ENCODE measurements around the gene CNTNAP2. TPM values are rescaled to one million over a fixed set of nuclear protein-coding genes. Genes with fewer than 3 reads are reported as not detected.

Gene CNTNAP2
- total RNA-seq, 1 donor from 2014 or later: 4.2 TPM

GRCh38 chr7:147145194-147145593 is 1028.6 kb downstream of the CNTNAP2 start:
- Mint-ChIP-seq H3K27ac (no peak overlapping the region), H3K4me3 (no peak overlapping the region), H3K36me3 (no peaks in the 10 kb centered on the region), H3K27me3 (ENCODE audit: low read depth) (peaks cover 10% of the 10 kb centered on the region), H3K4me1 (no peaks in the 10 kb centered on the region), H3K9me3 (peaks cover 8% of the 10 kb centered on the region)
- TF ChIP-seq CTCF (IDR thresholded peaks at IDR 0.05; ENCODE audit: unreplicated experiment): no peak
- DNase-seq (ENCODE audit: low spot score in 2 of 2, unreplicated experiment in 2 of 2): no peak

- no peak for TF ChIP-seq CTCF (IDR thresholded peaks at IDR 0.05; ENCODE audit: unreplicated experiment)
- DNase-seq (ENCODE audit: low spot score in 2 of 2, unreplicated experiment in 2 of 2): no peak
- peaks cover 8% of the 10 kb centered on the region for H3K27me3 Mint-ChIP-seq (ENCODE audit: low read depth)
- peaks cover 8% of the 10 kb centered on the region for H3K9me3 Mint-ChIP-seq
- no peak overlapping the region for H3K27ac Mint-ChIP-seq
- H3K36me3 Mint-ChIP-seq: no peaks in the 10 kb centered on the region
- no peak overlapping the region for H3K4me3 Mint-ChIP-seq
- no peaks in the 10 kb centered on the region for H3K4me1 Mint-ChIP-seq
These were observed 1029.6 kb downstream of the CNTNAP2 start for GRCh38 chr7:147146169-147146568.

- H3K4me1 Mint-ChIP-seq: no peaks in the 10 kb centered on the region
- DNase-seq (ENCODE audit: low spot score in 2 of 2, unreplicated experiment in 2 of 2): no peak
- H3K27ac Mint-ChIP-seq: no peak overlapping the region
- peaks cover 8% of the 10 kb centered on the region for H3K9me3 Mint-ChIP-seq
- H3K27me3 Mint-ChIP-seq (ENCODE audit: low read depth): peaks cover 12% of the 10 kb centered on the region
- no peak overlapping the region for H3K4me3 Mint-ChIP-seq
- no peaks in the 10 kb centered on the region for H3K36me3 Mint-ChIP-seq
- TF ChIP-seq CTCF (IDR thresholded peaks at IDR 0.05; ENCODE audit: unreplicated experiment): no peak
These were observed 1035.1 kb downstream of the CNTNAP2 start for GRCh38 chr7:147151661-147152060.

- TF ChIP-seq CTCF (IDR thresholded peaks at IDR 0.05; ENCODE audit: unreplicated experiment): no peak
- peaks cover 12% of the 10 kb centered on the region for H3K27me3 Mint-ChIP-seq (ENCODE audit: low read depth)
- H3K36me3 Mint-ChIP-seq: no peaks in the 10 kb centered on the region
- no peak overlapping the region for H3K4me3 Mint-ChIP-seq
- H3K9me3 Mint-ChIP-seq: peaks cover 8% of the 10 kb centered on the region
- no peaks in the 10 kb centered on the region for H3K4me1 Mint-ChIP-seq
- no peak for DNase-seq (ENCODE audit: low spot score in 2 of 2, unreplicated experiment in 2 of 2)
- H3K27ac Mint-ChIP-seq: no peak overlapping the region
These were observed 1037.0 kb downstream of the CNTNAP2 start for GRCh38 chr7:147153571-147153970.

GRCh38 chr7:147161405-147161804 is 1044.8 kb downstream of the CNTNAP2 start:
- H3K9me3 Mint-ChIP-seq: no peaks in the 10 kb centered on the region
- H3K4me3 Mint-ChIP-seq: no peak overlapping the region
- no peaks in the 10 kb centered on the region for H3K36me3 Mint-ChIP-seq
- TF ChIP-seq CTCF (IDR thresholded peaks at IDR 0.05; ENCODE audit: unreplicated experiment): no peak
- H3K27ac Mint-ChIP-seq: no peak overlapping the region
- no peak for DNase-seq (ENCODE audit: low spot score in 2 of 2, unreplicated experiment in 2 of 2)
- peaks cover 6% of the 10 kb centered on the region for H3K27me3 Mint-ChIP-seq (ENCODE audit: low read depth)
- no peaks in the 10 kb centered on the region for H3K4me1 Mint-ChIP-seq
